Chondrocyte (in vitro differentiated cells): Measurements from ENCODE around the gene TELO2. TPM values are rescaled to one million over a fixed set of nuclear protein-coding genes. Genes with fewer than 3 reads are reported as not detected.

Experiments
- DNase-seq: peaks from one replicate; pipeline ENCODE4 v3.0.0; 2021; ENCODE audit warnings: mixed read lengths, low spot score
- H3K27ac Mint-ChIP-seq: one replicate; pipeline ENCODE4 v1.8.0; 2021; ENCODE audit warnings: mild to moderate bottlenecking, moderate library complexity, mixed read lengths; ENCODE audit not compliant: unreplicated experiment
- H3K27me3 Mint-ChIP-seq: 2 replicates; pipeline ENCODE4 v1.8.0; 2021; ENCODE audit warnings: low read depth, mixed read lengths
- H3K36me3 Mint-ChIP-seq: 2 replicates; pipeline ENCODE4 v1.8.0; 2021; ENCODE audit warnings: low read depth, mixed read lengths
- H3K4me1 Mint-ChIP-seq: 2 replicates; pipeline ENCODE4 v1.8.0; 2021; ENCODE audit warnings: low read depth, mild to moderate bottlenecking, mixed read lengths
- H3K4me3 Mint-ChIP-seq: one replicate; pipeline ENCODE4 v1.8.0; 2021; ENCODE audit warnings: mild to moderate bottlenecking, moderate library complexity, mixed read lengths; ENCODE audit not compliant: unreplicated experiment
- H3K9me3 Mint-ChIP-seq: 2 replicates; pipeline ENCODE4 v1.8.0; 2021; ENCODE audit warnings: low read depth, mixed read lengths
- total RNA-seq: library from RNA; stranded (reverse); gene quantifications from 3 replicates; pipeline ENCODE4 v1.2.1, GENCODE V29; 2021
- TF ChIP-seq, protein P1 (sequence below): fragments of 200-600 bp; sonication (generic); IDR thresholded peaks from 2 replicates; pipeline ENCODE4 v1.5.0; 2021; ENCODE audit warnings: antibody characterized with exemption, mild to moderate bottlenecking, moderate library complexity

Gene TELO2
- total RNA-seq, 1 donor from 2014 or later = 21.7 TPM

DNA sequence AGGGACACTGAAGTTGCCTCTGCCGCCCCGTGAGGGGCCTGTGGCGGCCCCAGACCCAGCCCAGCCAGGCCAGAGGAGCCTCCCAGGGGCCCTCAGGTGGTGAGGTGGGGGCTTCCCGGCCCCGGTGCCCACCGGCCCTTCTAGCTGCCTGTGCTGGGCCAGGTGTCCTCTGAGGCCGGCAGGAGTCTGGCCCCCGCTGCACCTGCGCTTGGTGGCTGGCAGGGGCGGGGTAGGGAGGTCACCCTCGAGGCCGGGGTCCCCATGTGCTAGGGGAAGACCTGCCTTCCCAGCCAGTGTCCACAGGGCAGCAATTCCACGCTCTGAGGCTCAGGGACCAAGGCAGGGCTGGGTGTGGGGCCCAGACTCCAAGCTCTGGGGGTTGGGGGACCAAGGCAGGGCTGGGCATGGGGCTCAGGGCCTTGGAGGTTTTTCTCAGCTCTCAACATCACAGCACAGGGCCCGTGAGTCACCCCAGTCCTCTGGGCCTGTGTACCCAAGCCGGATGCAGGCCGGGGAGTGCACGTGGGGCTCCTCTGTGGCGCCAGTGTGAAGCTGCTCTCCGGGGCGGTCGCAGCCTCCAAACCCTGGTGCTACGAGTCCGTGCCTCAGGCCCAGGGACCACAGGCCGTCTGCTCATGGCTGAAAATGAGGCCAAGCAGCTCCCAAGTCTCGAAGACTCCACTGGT lies 47.5 kb upstream of the TELO2 start:
- no peak overlapping the region for H3K4me3 Mint-ChIP-seq
- TF ChIP-seq, protein P1, sequence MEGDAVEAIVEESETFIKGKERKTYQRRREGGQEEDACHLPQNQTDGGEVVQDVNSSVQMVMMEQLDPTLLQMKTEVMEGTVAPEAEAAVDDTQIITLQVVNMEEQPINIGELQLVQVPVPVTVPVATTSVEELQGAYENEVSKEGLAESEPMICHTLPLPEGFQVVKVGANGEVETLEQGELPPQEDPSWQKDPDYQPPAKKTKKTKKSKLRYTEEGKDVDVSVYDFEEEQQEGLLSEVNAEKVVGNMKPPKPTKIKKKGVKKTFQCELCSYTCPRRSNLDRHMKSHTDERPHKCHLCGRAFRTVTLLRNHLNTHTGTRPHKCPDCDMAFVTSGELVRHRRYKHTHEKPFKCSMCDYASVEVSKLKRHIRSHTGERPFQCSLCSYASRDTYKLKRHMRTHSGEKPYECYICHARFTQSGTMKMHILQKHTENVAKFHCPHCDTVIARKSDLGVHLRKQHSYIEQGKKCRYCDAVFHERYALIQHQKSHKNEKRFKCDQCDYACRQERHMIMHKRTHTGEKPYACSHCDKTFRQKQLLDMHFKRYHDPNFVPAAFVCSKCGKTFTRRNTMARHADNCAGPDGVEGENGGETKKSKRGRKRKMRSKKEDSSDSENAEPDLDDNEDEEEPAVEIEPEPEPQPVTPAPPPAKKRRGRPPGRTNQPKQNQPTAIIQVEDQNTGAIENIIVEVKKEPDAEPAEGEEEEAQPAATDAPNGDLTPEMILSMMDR = no peak
- H3K4me1 Mint-ChIP-seq = no peaks in the 10 kb centered on the region
- H3K9me3 Mint-ChIP-seq = no peaks in the 10 kb centered on the region
- H3K27me3 Mint-ChIP-seq = no peaks in the 10 kb centered on the region
- no peak overlapping the region for H3K27ac Mint-ChIP-seq
- DNase-seq = no peak
- H3K36me3 Mint-ChIP-seq = peaks cover 4% of the 10 kb centered on the region

- DNase-seq = no peak
- Mint-ChIP-seq H3K27me3 (no peaks in the 10 kb centered on the region), H3K4me3 (no peak overlapping the region), H3K4me1 (no peaks in the 10 kb centered on the region), H3K27ac (no peak overlapping the region), H3K9me3 (no peaks in the 10 kb centered on the region), H3K36me3 (peaks cover 6% of the 10 kb centered on the region)
- TF ChIP-seq, protein P1 = no peak
Measured at GRCh38 chr16:1446296-1447080, 46.7 kb upstream of the TELO2 start.

- H3K36me3 Mint-ChIP-seq = peaks cover 10% of the 10 kb centered on the region
- no peak for DNase-seq
- no peak overlapping the region for H3K4me3 Mint-ChIP-seq
- no peaks in the 10 kb centered on the region for H3K9me3 Mint-ChIP-seq
- TF ChIP-seq, protein P1 = no peak
- H3K27me3 Mint-ChIP-seq = no peaks in the 10 kb centered on the region
- H3K4me1 Mint-ChIP-seq = no peaks in the 10 kb centered on the region
- H3K27ac Mint-ChIP-seq = no peak overlapping the region
Measured at GRCh38 chr16:1447965-1448364, 45.2 kb upstream of the TELO2 start.

GRCh38 chr16:1448536-1449116 lies 44.5 kb upstream of the TELO2 start:
- TF ChIP-seq, protein P1 = no peak
- Mint-ChIP-seq H3K27me3 (no peaks in the 10 kb centered on the region), H3K36me3 (peaks cover 10% of the 10 kb centered on the region), H3K27ac (no peak overlapping the region), H3K4me1 (no peaks in the 10 kb centered on the region), H3K4me3 (no peak overlapping the region), H3K9me3 (no peaks in the 10 kb centered on the region)
- no peak for DNase-seq

GRCh38 chr16:1449201-1449788 lies 43.9 kb upstream of the TELO2 start:
- DNase-seq = no peak
- Mint-ChIP-seq H3K27ac (no peak overlapping the region), H3K9me3 (no peaks in the 10 kb centered on the region), H3K27me3 (no peaks in the 10 kb centered on the region), H3K4me1 (no peaks in the 10 kb centered on the region), H3K36me3 (peaks cover 10% of the 10 kb centered on the region), H3K4me3 (no peak overlapping the region)
- TF ChIP-seq, protein P1 = no peak
